ENCODE measurements around the gene HBZ. TPM values are rescaled to one million over a fixed set of nuclear protein-coding genes. Genes with fewer than 3 reads are reported as not detected.

Gene HBZ
- total RNA-seq, 1 experiment from 2014 or later, result 1.1 TPM

GRCh38 chr16:179211-180092 is 27.0 kb downstream of the HBZ start:
- POLR2A ChIA-PET, result no interaction called here
- ATAC-seq, result no peak
- no peak for TF ChIP-seq POLR2AphosphoS5 (IDR thresholded peaks at IDR 0.05; ENCODE audit: low read depth, low read length)
- no peak for TF ChIP-seq TCF7L2 (IDR thresholded peaks at IDR 0.05; ENCODE audit: low read depth, low read length)
- no peak for TF ChIP-seq CTCF (IDR thresholded peaks at IDR 0.05)
- no peak for TF ChIP-seq REST (IDR thresholded peaks at IDR 0.05; ENCODE audit: insufficient read depth in 1 of 2, low read depth in 2 of 2, low read length in 1 of 2)
- TF ChIP-seq SIN3A (IDR thresholded peaks at IDR 0.05; ENCODE audit: borderline replicate concordance, insufficient read depth, low read depth, low read length), result no peak
- intact Hi-C loops (cut with micrococcal nuclease; ENCODE audit: unreplicated experiment) (loop anchor here (2.0 kb wide), 1 partner anchor 73 kb away; no protein-coding TSS in a partner anchor), in situ Hi-C loops (cut with HindIII; ENCODE audit: low pct_unique_long_range_greater_than_20kb, low sequenced_read_pairs) (no loop called here)
- H3K4me3 ChIP-seq (ENCODE audit: low read depth in 2 of 2, low read length in 2 of 2), result peak overlapping the region; percentile 43 to 51; a peak in 3 of 4 replicates
- CTCF ChIA-PET, result no interaction called here
- peaks cover 6% of the 10 kb centered on the region; the same call in 1 of the 2 replicates for H3K4me1 ChIP-seq (ENCODE audit: control insufficient read depth, insufficient read depth, low read length)
- no peak overlapping the region for H3K27ac ChIP-seq (ENCODE audit: low read length)
- no peaks in the 10 kb centered on the region for H3K27me3 ChIP-seq (ENCODE audit: control insufficient read depth, insufficient read depth, low read length)
- BruUV-seq (replicated peaks), result TSS peak; percentile 59
- H3K9me3 ChIP-seq (ENCODE audit: control insufficient read depth, insufficient read depth, low read depth, low read length), result no peaks in the 10 kb centered on the region
- no peaks in the 10 kb centered on the region for H3K36me3 ChIP-seq (ENCODE audit: control insufficient read depth, insufficient read depth, low read length)
- no peak for DNase-seq (ENCODE audit: low read depth, low spot score)

GRCh38 chr16:180101-180675 is 27.7 kb downstream of the HBZ start, which contains the start of gene HBQ1:
Gene HBQ1, plus strand, starts transcription at chr16:180459. Its CDS starts 28 bp downstream, at chr16:180487.
- Histone ChIP-seq H3K27ac (ENCODE audit: low read length) (peak within 1 kb of the TSS; percentile 69), H3K4me3 (ENCODE audit: low read depth in 2 of 2, low read length in 2 of 2) (peak within 1 kb of the TSS; percentile 43 to 51), H3K36me3 (ENCODE audit: control insufficient read depth, insufficient read depth, low read length) (no peaks in the 10 kb centered on the region), H3K27me3 (ENCODE audit: control insufficient read depth, insufficient read depth, low read length) (no peaks in the 10 kb centered on the region), H3K4me1 (ENCODE audit: control insufficient read depth, insufficient read depth, low read length) (peaks cover 6% of the 10 kb centered on the region; the same call in 1 of the 2 replicates), H3K9me3 (ENCODE audit: control insufficient read depth, insufficient read depth, low read depth, low read length) (no peaks in the 10 kb centered on the region)
- ATAC-seq (peak; percentile 48), DNase-seq (ENCODE audit: low read depth, low spot score) (no peak)
- POLR2A ChIA-PET, result no interaction called here
- intact Hi-C loops (cut with micrococcal nuclease; ENCODE audit: unreplicated experiment), result loop anchor here (2.0 kb wide), 1 partner anchor 73 kb away; no protein-coding TSS in a partner anchor
- in situ Hi-C loops (cut with HindIII; ENCODE audit: low pct_unique_long_range_greater_than_20kb, low sequenced_read_pairs), result no loop called here
- CTCF ChIA-PET, result interaction anchor here (0.7 to 0.9 kb wide), 2 partner anchors 10 to 75 kb away, joined by 3 read pairs; no protein-coding TSS in a partner anchor
- no TSS peak for BruUV-seq (replicated peaks)
- TF ChIP-seq REST (IDR thresholded peaks at IDR 0.05; ENCODE audit: insufficient read depth in 1 of 2, low read depth in 2 of 2, low read length in 1 of 2) (peak in 1 of 2 experiments; percentile 73; a peak in 1 of 4 replicates), POLR2AphosphoS5 (IDR thresholded peaks at IDR 0.05; ENCODE audit: low read depth, low read length) (no peak), SIN3A (IDR thresholded peaks at IDR 0.05; ENCODE audit: borderline replicate concordance, insufficient read depth, low read depth, low read length) (no peak), CTCF (IDR thresholded peaks at IDR 0.05) (peak; percentile 95), TCF7L2 (IDR thresholded peaks at IDR 0.05; ENCODE audit: low read depth, low read length) (no peak)

Measured in Panc1 (cell line).